RPMI8226 (cell line): Measurements from ENCODE around the gene MISP3.
A peak's percentile ranks its signal among the peaks of the same experiment; 100 is the strongest.

Experiments
- DNase-seq: peaks from one replicate; pipeline ENCODE4 v3.0.0-alpha.2; 2015

The MISP3 gene

DNA sequence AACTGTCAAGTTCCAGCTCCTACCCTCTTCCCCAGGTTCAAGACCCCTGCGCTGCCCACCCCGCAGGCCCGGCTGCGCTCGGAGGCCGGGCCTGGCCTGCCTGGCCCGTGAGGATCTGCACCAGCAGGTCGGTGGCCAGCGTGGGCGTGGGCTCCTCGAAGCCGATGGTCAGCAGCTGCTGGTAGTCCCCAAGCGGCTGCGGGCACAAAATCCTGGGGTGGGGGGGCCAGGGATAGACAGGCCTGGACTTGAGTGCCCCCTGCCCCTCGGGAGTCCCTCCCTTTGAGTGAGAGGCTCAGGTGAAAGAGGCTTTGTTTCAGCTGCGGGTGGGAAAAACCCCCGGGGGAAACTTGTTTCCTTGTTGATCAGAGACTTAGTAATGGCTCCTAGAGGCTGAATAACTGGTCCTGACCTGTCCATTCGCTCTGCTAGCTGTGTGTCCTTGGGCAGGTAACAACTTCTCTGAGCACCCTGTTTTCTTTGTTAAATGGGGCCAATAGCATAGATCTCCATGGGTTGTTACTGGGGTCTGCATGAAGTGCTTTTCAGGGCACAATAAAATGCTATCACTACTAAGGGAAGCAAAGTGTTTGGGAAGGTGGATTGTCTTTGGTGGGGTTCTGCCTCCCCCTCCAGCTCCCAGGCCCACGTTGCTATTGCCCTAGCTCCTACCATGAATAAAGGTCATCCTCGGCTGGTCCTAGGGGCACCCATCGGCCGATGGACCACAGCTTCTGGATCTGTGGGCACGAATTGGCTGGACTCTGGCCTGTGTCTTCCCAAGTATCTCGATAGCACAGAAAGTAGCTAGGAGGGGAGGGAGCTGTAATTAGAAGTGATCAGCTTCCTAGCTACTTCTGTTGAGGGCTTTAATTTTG is 9.4 kb downstream of the MISP3 start:
- no peak for DNase-seq

- DNase-seq: no peak
These were observed 10.0 kb downstream of the MISP3 start for GRCh38 chr19:14082675-14082960.

- no peak for DNase-seq
These were observed 12.9 kb downstream of the MISP3 start, which contains the start of gene C19orf67 for GRCh38 chr19:14085309-14085995. Gene C19orf67 (minus strand): TSS chr19:14085783. CDS start chr19:14085627, 156 bp downstream.

GRCh38 chr19:14086098-14086497 is 13.5 kb downstream of the MISP3 start:
- peak; percentile 1 for DNase-seq

- DNase-seq: peak; percentile 2
These were observed 16.2 kb downstream of the MISP3 start for GRCh38 chr19:14088634-14089411.

DNA sequence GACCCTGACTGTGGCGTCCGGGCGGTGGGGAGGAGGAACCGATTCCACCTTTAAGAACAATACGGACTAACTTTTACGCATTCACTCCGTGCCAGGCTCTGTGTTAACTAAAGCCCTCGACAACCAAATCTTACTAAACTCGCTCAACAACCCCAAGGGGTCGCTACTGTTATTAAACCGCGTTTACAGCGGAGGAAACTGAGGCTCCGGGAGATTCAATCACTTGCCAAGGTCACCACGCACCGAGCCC is 16.8 kb downstream of the MISP3 start:
- peak; percentile 26 for DNase-seq

DNA sequence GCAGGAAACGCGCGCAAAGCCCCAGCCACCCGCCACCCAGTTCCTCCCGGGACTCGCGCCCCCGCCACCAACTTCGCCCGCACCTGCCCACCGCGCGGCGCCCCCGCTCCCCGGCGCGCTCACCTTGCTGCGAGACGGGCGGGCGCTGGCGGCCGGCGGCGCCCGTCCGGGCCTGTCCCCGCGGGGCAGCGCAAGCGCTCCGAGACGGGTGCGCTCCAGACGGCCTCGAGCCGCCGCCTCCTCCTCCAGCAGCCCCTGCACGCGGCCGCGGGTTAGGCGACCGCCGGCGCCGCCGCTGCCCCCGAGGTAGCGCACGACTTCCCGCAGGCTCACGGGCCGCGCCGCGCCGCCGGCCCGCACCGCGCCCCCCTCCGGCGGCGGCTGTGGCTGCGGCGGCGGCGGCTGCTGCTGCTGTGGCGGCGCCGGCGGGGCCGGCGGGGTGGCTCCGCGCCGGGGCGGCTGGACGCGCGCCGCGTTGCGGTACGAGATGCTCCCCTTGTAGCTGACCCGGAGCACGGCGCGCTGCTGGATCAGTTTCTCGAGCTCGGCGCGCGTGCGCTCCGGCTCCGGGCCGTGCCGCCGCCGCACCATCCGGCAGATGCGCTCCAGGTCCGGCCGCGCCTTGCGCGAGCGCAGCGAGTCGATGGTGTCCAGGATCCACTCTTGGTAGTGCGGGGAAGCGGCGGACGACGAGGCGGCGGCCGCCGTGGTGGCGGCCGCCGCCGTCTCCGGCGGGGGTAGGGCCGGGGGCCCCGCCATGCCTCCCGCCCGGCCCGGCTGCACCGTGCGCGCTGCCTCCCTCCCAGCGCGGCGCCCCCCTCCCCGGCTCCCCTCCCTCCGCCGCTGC is 17.3 kb downstream of the MISP3 start:
- peak; percentile 80 for DNase-seq

GRCh38 chr19:14090509-14091080 is 18.0 kb downstream of the MISP3 start, which contains the start of gene SAMD1:
Gene SAMD1 (minus strand): TSS chr19:14090751.
- peak; percentile 92 for DNase-seq

GRCh38 chr19:14091081-14091812 is 18.7 kb downstream of the MISP3 start:
- DNase-seq: peak; percentile 64

DNA sequence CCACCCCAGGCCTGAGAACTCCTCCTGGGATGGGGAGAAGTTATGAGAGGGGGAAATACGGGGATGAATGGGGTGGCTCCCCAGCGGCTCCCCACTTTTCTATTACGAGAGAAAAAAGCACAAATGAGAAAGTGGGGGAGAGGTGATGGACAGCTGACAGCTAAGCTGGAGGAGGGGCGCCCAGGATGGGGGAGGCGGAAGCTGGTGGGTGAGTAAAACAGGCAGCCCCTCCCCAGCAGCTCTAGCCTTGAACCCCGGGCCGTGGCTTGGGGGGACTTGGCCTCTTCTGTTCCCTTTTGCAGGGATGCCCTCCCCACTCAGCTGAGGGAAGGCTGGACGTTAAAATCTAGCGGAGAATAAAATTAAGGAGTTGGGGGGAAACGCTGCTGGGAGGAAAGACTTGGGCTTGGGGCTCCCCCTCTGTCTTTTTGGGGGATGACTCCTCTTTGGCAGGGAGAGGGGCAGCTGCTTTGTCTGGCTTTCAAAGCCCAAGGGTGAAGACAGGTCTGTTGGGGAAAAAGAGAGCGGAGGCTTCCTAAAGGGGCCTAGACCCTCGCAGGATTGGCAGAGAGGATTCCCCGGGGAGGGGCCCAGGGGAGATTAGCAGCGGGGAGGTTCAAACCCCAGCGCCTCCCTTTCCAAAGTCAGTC is 19.4 kb downstream of the MISP3 start:
- DNase-seq: no peak

DNA sequence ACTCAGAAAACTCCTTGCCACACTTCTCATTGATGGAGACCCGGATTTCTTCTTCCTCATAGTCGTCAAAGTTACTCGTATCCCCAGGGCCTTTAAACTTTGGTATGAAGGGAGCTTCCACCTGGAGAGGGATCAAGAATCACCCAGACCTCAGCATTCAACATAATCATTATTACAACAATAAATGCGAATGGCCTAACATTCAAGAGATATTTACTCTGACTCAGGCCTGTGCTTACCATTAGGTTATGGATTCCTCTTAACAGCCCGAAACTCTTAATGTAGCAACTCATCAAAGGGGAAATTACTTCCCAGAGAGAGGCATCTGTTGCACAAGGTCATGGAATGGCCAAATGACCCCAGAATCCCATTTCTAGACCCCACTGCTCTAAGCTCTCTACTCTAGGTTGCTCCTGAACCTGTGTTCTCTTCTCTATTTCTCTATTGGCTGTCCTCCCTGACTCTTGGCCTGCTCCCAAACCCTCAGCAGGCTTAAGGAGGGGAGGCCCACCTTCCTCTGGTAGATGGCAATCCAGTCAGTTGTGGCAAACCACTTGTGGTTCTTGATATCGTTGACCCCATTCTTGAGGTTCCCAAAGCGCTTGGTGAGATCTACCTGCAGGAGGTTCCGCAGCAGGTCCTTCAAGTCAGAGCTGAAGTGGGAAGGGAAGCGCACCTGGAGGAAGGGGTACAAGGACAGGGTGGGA is 20.7 kb downstream of the MISP3 start:
- DNase-seq: no peak

GRCh38 chr19:14094854-14095253 is 22.3 kb downstream of the MISP3 start:
- no peak for DNase-seq

- no peak for DNase-seq
These were observed 23.8 kb downstream of the MISP3 start for GRCh38 chr19:14096272-14096992.

GRCh38 chr19:14097532-14098151 is 25.1 kb downstream of the MISP3 start:
- no peak for DNase-seq

DNA sequence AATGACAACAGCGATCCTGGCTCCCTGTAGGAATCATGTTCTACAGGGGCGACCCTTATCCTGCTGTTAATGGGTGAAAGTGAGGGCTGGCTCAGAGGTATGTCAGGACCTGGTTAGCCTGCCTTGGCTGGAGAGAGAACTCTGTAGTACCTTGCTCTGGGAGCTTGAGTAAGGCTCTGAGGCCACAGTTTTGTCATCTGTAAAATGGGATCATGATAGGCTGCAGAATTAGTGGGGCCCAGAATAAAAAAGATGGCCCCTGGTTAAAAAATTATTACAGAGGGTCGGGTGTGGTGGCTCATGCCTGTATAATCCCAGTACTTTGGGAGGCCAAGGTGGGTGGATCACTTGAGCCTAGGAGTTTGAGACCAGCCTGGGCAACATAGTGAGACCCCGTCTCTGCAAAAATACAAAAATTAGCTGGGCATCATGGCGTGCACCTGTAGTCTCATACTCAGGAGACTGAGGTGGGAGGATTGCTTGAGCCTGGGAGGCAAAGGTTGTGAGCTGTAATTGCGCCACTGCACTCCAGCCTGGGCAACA is 28.5 kb downstream of the MISP3 start:
- no peak for DNase-seq

- peak; percentile 72 for DNase-seq
These were observed 29.6 kb downstream of the MISP3 start for GRCh38 chr19:14102102-14102696.

DNA sequence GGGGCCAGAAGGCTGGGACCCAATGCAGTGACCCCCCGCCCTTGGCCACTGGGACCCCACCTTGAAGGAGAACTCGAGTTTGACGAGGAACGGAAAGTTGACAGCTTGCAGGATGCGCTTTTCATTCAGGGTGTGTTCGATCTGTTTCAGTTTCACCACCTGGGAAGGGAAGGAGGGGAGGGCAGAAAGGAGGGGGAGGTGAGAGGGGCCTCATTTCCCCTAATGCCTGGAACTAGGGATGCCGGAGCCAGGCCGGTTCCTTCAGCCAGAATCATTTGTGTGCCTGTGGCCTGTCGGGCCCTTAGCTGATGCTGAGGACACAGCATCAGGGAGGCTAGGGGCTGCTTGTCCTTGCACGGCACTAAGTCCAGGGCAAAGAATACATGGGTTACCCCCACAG is 30.2 kb downstream of the MISP3 start:
- DNase-seq: peak; percentile 78

DNA sequence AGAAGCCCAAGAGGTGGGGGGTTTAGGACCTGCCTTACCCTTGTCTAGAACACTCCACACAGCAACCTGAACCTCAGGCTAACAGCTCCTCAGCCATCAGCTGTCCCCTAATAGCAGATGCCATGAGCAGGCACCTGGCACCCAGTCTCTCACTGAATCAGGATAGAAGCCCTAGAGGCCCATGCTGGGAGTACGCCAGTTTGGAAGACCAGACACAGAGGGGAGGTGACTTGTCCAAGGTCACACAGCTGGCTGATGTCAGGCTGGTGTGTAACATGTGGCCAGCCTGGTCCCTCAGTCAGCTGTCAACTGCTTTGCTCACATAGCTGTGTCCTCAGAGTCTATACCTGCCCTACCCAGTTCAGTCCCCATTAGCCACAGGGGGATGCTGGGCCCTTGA is 30.7 kb downstream of the MISP3 start:
- peak; percentile 89 for DNase-seq

GRCh38 chr19:14105680-14106079 is 33.1 kb downstream of the MISP3 start:
- no peak for DNase-seq
